OCI-LY3 (cell line): Measurements from ENCODE around the gene KCNN3.

Source experiments
- EZH2phosphoT487 ChIP-seq: fragments of 200-600 bp; shearing (Covaris generic); IDR thresholded peaks from 2 replicates; pipeline ENCODE4 v1.6.1; 2018; ENCODE audit warnings: antibody characterized with exemption, mixed run types, low read depth
- TF ChIP-seq, protein P1 (sequence below): fragments of 200-600, 300-600 bp; sonication (generic); IDR thresholded peaks from 2 replicates; pipeline ENCODE4 v1.5.1; 2014; ENCODE audit warnings: antibody characterized with exemption, low read length, low read depth

DNA sequence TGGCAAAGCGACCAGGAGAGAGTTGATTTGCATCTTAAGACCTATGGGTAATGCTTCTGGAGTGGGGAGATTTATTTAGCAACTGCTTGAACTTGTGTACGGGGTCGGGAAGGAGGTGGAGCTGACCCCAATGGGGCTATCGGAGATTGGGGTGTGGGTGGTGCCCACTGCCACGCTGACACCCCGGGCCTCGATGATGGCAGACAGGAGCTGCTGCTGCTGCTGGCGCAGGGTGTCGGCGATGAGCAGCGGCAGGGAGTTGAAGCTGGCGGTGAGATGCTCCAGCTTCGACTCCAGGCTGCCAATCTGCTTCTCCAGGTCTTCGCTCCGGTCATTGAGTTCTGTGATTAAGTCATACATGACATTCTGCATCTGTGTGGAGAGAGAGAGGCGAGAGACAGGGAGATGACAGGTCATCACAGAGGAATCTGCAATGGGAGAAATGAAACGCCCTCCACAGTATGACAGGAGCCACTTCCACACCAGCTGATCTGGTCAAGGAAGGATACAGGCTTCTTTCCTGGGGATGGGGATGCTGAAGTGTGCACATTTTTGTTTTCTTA lies 162.1 kb downstream of the KCNN3 start:
- TF ChIP-seq, protein P1, sequence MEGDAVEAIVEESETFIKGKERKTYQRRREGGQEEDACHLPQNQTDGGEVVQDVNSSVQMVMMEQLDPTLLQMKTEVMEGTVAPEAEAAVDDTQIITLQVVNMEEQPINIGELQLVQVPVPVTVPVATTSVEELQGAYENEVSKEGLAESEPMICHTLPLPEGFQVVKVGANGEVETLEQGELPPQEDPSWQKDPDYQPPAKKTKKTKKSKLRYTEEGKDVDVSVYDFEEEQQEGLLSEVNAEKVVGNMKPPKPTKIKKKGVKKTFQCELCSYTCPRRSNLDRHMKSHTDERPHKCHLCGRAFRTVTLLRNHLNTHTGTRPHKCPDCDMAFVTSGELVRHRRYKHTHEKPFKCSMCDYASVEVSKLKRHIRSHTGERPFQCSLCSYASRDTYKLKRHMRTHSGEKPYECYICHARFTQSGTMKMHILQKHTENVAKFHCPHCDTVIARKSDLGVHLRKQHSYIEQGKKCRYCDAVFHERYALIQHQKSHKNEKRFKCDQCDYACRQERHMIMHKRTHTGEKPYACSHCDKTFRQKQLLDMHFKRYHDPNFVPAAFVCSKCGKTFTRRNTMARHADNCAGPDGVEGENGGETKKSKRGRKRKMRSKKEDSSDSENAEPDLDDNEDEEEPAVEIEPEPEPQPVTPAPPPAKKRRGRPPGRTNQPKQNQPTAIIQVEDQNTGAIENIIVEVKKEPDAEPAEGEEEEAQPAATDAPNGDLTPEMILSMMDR, result no peak
- TF ChIP-seq EZH2phosphoT487, result no peak
